Panc1 (cell line): Measurements from ENCODE around the gene SLCO2A1.

Source experiments
- CTCF ChIP-seq: fragments of 450-650 bp; IDR thresholded peaks from 2 replicates; pipeline ENCODE4 v1.5.1; 2017; ENCODE audit warnings: mild to moderate bottlenecking
- POLR2AphosphoS5 ChIP-seq: IDR thresholded peaks from 2 replicates; pipeline ENCODE4 v1.6.1; 2012; ENCODE audit warnings: mild to moderate bottlenecking, low read depth, low read length, moderate library complexity
- SIN3A ChIP-seq: IDR thresholded peaks from 2 replicates; pipeline ENCODE4 v1.6.1; 2012; ENCODE audit warnings: low read depth, mild to moderate bottlenecking, low read length, moderate library complexity, borderline replicate concordance; ENCODE audit not compliant: insufficient read depth

DNA sequence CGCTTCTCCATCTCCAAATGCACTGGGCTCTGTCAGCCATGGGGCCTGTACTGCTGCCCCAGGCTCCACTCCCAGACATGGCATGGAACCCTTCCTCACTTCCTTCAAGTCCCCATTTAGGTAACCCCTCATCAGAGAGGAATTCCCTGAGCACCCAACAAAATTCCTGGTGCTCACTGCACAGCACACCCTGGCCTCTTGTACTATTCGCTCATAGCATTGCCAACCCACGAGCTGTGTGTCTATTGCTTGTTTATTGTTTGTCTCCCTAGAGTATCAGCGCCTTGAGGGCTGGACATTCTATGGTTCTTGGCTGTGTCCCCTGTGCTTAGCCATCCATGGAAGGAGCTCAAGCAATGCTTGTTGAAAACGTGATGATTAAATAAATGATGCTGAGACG lies 46.1 kb upstream of the SLCO2A1 start:
- no peak for TF ChIP-seq CTCF
- no peak for TF ChIP-seq SIN3A
- no peak for TF ChIP-seq POLR2AphosphoS5
